Endothelial cell of umbilical vein (primary cell): ENCODE data around the gene CCN5. TPM values are rescaled to one million over a fixed set of nuclear protein-coding genes. Genes with fewer than 3 reads are reported as not detected.

Experiments
- BruUV-seq: library from RNA; stranded (reverse); fragments of 400-500 nt; replicated peaks from 2 replicates; lab custom pipeline; 2021; lab: Mats Ljungman, UMichigan
- CTCF ChIA-PET: fragments of 300-600, 350-600 bp; sonication (Branson Sonifier 250); formaldehyde crosslinking; loops from one replicate; lab custom pipeline; 2021; ENCODE audit warnings: antibody characterized with exemption, inconsistent platforms; lab: Charles Lee
- POLR2A ChIA-PET: fragments of 300-600, 350-600 bp; sonication (Branson Sonifier 250); formaldehyde crosslinking; loops from one replicate; lab custom pipeline; 2021; ENCODE audit warnings: antibody characterized with exemption, inconsistent platforms; lab: Charles Lee
- DNase-seq: peaks from one replicate; pipeline ENCODE4 v3.0.0-alpha.2; 2011; ENCODE audit warnings: low read depth, low spot score
- FAIRE-seq: peaks from 2 replicates; lab custom pipeline; 2011; peaks lifted over from hg19 to GRCh38; lab: Jason Lieb, UNC
- H2AFZ ChIP-seq: 2 replicates; pipeline ENCODE4 v1.6.0; 2012; ENCODE audit warnings: low read depth, low read length, control low read depth, inconsistent platforms
- H3K27ac ChIP-seq: 2 replicates; pipeline ENCODE4 v1.5.1; 2011; ENCODE audit warnings: low read depth, mild to moderate bottlenecking, control low read depth, low read length, moderate library complexity; ENCODE audit not compliant: insufficient read depth
- H3K27me3 ChIP-seq, 2 experiments: 2 replicates each; pipeline versions ENCODE4 v1.6.0 to v1.6.1; 2011; ENCODE audit warnings: low read length in 2 of 2, mixed read lengths in 1 of 2; ENCODE audit not compliant: control insufficient read depth in 2 of 2, insufficient read depth in 2 of 2
- H3K36me3 ChIP-seq, 2 experiments: 2 replicates in 1 of 2; 3 replicates in 1 of 2; pipeline ENCODE4 v1.5.1; 2011; ENCODE audit warnings: low read length in 2 of 2, mild to moderate bottlenecking in 1 of 2, moderate library complexity in 1 of 2; ENCODE audit not compliant: control insufficient read depth in 2 of 2, insufficient read depth in 2 of 2; ENCODE audit errors: extremely low read depth in 1 of 2
- H3K4me1 ChIP-seq: 3 replicates; pipeline ENCODE4 v1.5.1; 2011; ENCODE audit warnings: mild to moderate bottlenecking, low read length; ENCODE audit not compliant: control insufficient read depth, insufficient read depth; ENCODE audit errors: extremely low read depth
- H3K4me2 ChIP-seq: 2 replicates; pipeline ENCODE4 v1.6.1; 2011; ENCODE audit warnings: low read length, control low read depth, mixed read lengths; ENCODE audit not compliant: insufficient read depth
- H3K4me3 ChIP-seq, 3 experiments: fragments of 200-600 bp in 1 of 3; sonication (generic), shearing (Covaris generic) in 1 of 3; replicated peaks in 1 of 3; 2 replicates each; pipeline ENCODE4 v1.5.1; 2011 to 2016; ENCODE audit warnings: control low read depth in 3 of 3, low read length in 3 of 3, mild to moderate bottlenecking in 2 of 3, inconsistent platforms in 1 of 3, low read depth in 1 of 3, moderate library complexity in 1 of 3; ENCODE audit not compliant: insufficient read depth in 1 of 3
- H3K79me2 ChIP-seq: 2 replicates; pipeline ENCODE4 v1.6.0; 2012; ENCODE audit warnings: low read length, inconsistent platforms; ENCODE audit not compliant: control insufficient read depth, insufficient read depth
- H3K9ac ChIP-seq: replicated peaks from 2 replicates; pipeline ENCODE3; 2011; ENCODE audit warnings: low read length, control low read depth; ENCODE audit not compliant: insufficient read depth; ENCODE audit errors: extremely low read depth
- H3K9me1 ChIP-seq: replicated peaks from 3 replicates; pipeline ENCODE4 v1.6.0; 2011; ENCODE audit warnings: mild to moderate bottlenecking, low read length; ENCODE audit not compliant: control insufficient read depth, insufficient read depth; ENCODE audit errors: extremely low read depth
- H3K9me3 ChIP-seq: replicated peaks from 2 replicates; pipeline ENCODE4 v1.5.1; 2012; ENCODE audit warnings: low read length, inconsistent platforms; ENCODE audit not compliant: control insufficient read depth, insufficient read depth
- H4K20me1 ChIP-seq: replicated peaks from 2 replicates; pipeline ENCODE3; 2011; ENCODE audit warnings: mild to moderate bottlenecking, low read length; ENCODE audit not compliant: control insufficient read depth, insufficient read depth; ENCODE audit errors: extremely low read depth
- CTCF ChIP-seq, 2 donors: IDR thresholded peaks; 1 replicate in 1 of 2; 2 replicates in 1 of 2; pipeline ENCODE4 v1.5.1; 2011; ENCODE audit warnings: low read length in 2 of 2, mild to moderate bottlenecking in 2 of 2, moderate library complexity in 2 of 2, control low read depth in 1 of 2, inconsistent platforms in 1 of 2, low read depth in 1 of 2; ENCODE audit not compliant: insufficient read depth in 1 of 2; ENCODE audit errors: extremely low read depth in 1 of 2
- FOS ChIP-seq: IDR thresholded peaks from 2 replicates; pipeline ENCODE4 v1.6.1; 2011; ENCODE audit warnings: mild to moderate bottlenecking, low read length, moderate library complexity, borderline replicate concordance; ENCODE audit not compliant: insufficient read depth
- MAX ChIP-seq: IDR thresholded peaks from 2 replicates; pipeline ENCODE4 v1.6.1; 2011; ENCODE audit not compliant: insufficient read depth, insufficient read length
- dilution Hi-C: fragments of 300-500 bp; cut with MboI; formaldehyde crosslinking; loops from one replicate; pipeline ENCODE4 v1.15.0; 2019; ENCODE audit warnings: low sequenced_read_pairs; ENCODE audit not compliant: extremely low pct_ligation_motif_present
- intact Hi-C: fragments of 100-400 bp; cut with micrococcal nuclease; formaldehyde crosslinking; loops from one replicate; pipeline ENCODE4 v1.10.0; 2022
- polyA plus RNA-seq, 4 experiments: library from polyadenylated mRNA; depleted of rRNA in 3 of 4; stranded (reverse) in 3 of 4; unstranded in 1 of 4; fragments of >200 nt; gene quantifications; 2 replicates each; pipeline versions ENCODE4 v1.2.1 to v1.2.3, GENCODE V29; 2011 to 2012; ENCODE audit warnings: missing spikeins in 1 of 4
- total RNA-seq: library from RNA; stranded (reverse); gene quantifications from 2 replicates; pipeline ENCODE4 v1.2.3, GENCODE V29; 2021

CCN5 gene
- total and polyA plus RNA-seq, 2 donors (not counting 3 experiments of a cell fraction or from before 2014, with no cell fraction given) = 0.03 TPM; not detected in 1

DNA sequence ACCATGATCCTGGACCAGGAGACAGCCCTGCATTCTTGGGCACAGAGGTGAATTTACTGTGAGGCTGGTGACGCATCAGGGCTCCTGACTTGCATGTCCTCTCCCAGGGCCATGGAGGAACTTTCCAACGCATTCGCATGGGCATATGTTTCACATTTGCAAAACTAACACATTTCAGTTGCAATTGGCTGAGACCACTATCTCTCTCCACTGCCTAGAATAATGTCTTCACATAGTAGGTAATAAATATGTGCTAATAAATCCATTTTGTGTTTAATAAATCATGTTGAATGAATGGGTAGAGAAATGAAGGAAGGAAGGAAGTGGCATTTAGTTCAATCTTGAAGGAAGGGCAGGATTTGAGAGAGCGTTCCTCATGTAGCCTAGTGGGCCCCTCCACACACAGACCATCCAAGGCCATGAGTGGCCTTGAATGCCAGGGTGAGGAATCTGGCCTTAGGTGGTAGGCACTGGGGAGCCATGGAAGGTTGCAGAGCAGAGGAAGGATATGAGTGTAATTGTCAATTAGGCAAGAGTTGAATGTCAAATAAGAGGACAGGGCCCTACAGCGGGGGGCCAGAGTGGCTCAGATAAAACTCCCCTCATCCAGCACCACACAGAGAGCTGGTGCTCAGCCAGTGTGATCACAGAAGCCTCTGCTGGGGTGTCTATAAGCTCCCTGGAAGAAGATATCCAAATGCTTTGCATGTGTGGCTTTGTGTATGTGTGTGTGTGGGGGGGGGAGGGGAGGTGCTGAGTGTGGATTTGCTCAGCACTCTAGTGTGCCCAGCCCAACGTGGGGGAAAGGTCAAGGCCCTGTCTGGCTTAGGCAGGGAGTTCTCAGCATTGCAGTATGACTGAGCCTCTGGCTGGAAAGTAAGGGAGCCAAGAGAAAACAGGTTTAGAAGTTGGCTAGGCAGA lies 30.9 kb upstream of the CCN5 start:
- H3K9me1 ChIP-seq = no peaks in the 10 kb centered on the region
- TF ChIP-seq FOS (no peak), CTCF (IDR thresholded peaks at IDR 0.05; ENCODE audit: extremely low read depth in 1 of 2, insufficient read depth in 1 of 2, low read depth in 1 of 2, low read length in 2 of 2) (no peak), MAX (no peak)
- no peak overlapping the region for H3K4me2 ChIP-seq
- DNase-seq = no peak
- CTCF ChIA-PET = interaction anchor here (0.5 to 6.5 kb wide), 62 partner anchors 9 to 610 kb away, joined by 3 to 310 read pairs (median 5); partner anchors contain the start of genes ADA, CCN5 and KCNK15
- BruUV-seq = no TSS peak
- H2AFZ ChIP-seq = no peak overlapping the region
- H3K9me3 ChIP-seq = no peaks in the 10 kb centered on the region
- dilution Hi-C loops (no loop called here), intact Hi-C loops (loop anchor here (2.0 kb wide), 1 partner anchor 34 kb away; the partner anchor contains the start of gene ADA)
- H3K79me2 ChIP-seq = no peaks in the 10 kb centered on the region
- no peaks in the 10 kb centered on the region for H3K36me3 ChIP-seq
- H3K4me3 ChIP-seq = no peak overlapping the region
- POLR2A ChIA-PET = no interaction called here
- H4K20me1 ChIP-seq = no peaks in the 10 kb centered on the region
- H3K27me3 ChIP-seq = no peaks in the 10 kb centered on the region
- no peak overlapping the region for H3K9ac ChIP-seq
- H3K4me1 ChIP-seq = no peaks in the 10 kb centered on the region
- H3K27ac ChIP-seq = no peak overlapping the region
- no peak for FAIRE-seq
